HG03097 (cell line): ENCODE measurements around the gene APOBEC3H.

ENCODE experiments used
- ATAC-seq: cut with Tn5 transposase; IDR thresholded peaks from one replicate; pipeline ENCODE4 v1.9.1; 2021; ENCODE audit not compliant: unreplicated experiment, low FRiP score

The APOBEC3H gene

GRCh38 chr22:39132871-39133524 is 36.0 kb downstream of the APOBEC3H start:
- ATAC-seq = no peak

GRCh38 chr22:39133871-39134270 is 36.8 kb downstream of the APOBEC3H start:
- no peak for ATAC-seq

- no peak for ATAC-seq
These were observed 37.5 kb downstream of the APOBEC3H start for GRCh38 chr22:39134366-39135091.

GRCh38 chr22:39135092-39135896 is 38.2 kb downstream of the APOBEC3H start:
- ATAC-seq = no peak

GRCh38 chr22:39136317-39136716 is 39.3 kb downstream of the APOBEC3H start:
- no peak for ATAC-seq

GRCh38 chr22:39138357-39138997 is 41.4 kb downstream of the APOBEC3H start:
- no peak for ATAC-seq

- ATAC-seq = no peak
These were observed 42.9 kb downstream of the APOBEC3H start for GRCh38 chr22:39139933-39140332.

GRCh38 chr22:39142088-39142680 is 45.1 kb downstream of the APOBEC3H start:
- no peak for ATAC-seq

GRCh38 chr22:39144101-39144767 is 47.2 kb downstream of the APOBEC3H start:
- ATAC-seq = no peak

- no peak for ATAC-seq
These were observed 49.4 kb downstream of the APOBEC3H start for GRCh38 chr22:39146256-39147101.

GRCh38 chr22:39147335-39148025 is 50.4 kb downstream of the APOBEC3H start:
- no peak for ATAC-seq

GRCh38 chr22:39148026-39148726 is 51.1 kb downstream of the APOBEC3H start:
- ATAC-seq = no peak

- no peak for ATAC-seq
These were observed 51.9 kb downstream of the APOBEC3H start for GRCh38 chr22:39148727-39149535.

GRCh38 chr22:39149915-39150847 is 53.1 kb downstream of the APOBEC3H start:
- ATAC-seq = no peak

GRCh38 chr22:39150848-39151215 is 53.8 kb downstream of the APOBEC3H start:
- ATAC-seq = no peak

- no peak for ATAC-seq
These were observed 54.4 kb downstream of the APOBEC3H start for GRCh38 chr22:39151329-39151975.
